IMR-90 (cell line): ENCODE data around the gene HS6ST3. TPM values are rescaled to one million over a fixed set of nuclear protein-coding genes. Genes with fewer than 3 reads are reported as not detected.

Experiments
- ATAC-seq: fragments of 200-7000 bp; cut with Tn5 transposase; 2 replicates; pipeline ENCODE4 v1.9.1; 2020; ENCODE audit warnings: low read depth, mild to moderate bottlenecking, moderate library complexity
- BruUV-seq: library from RNA; stranded (reverse); fragments of 400-500 nt; replicated peaks from 2 replicates; lab custom pipeline; 2021; lab: Mats Ljungman, UMichigan
- CTCF ChIA-PET: fragments of 300-600 bp; formaldehyde crosslinking; extraction: SDS; loops from one replicate; lab custom pipeline; 2021; ENCODE audit warnings: antibody characterized with exemption; lab: Yijun Ruan, JAX
- POLR2A ChIA-PET: fragments of 300-600 bp; sonication (Branson Sonifier 250); formaldehyde crosslinking; loops from one replicate; lab custom pipeline; 2022; ENCODE audit warnings: antibody characterized with exemption; ENCODE audit not compliant: unreplicated experiment; lab: Charles Lee
- DNase-seq: peaks from one replicate; pipeline ENCODE4 v3.0.0; 2013
- H2AFZ ChIP-seq: replicated peaks from 2 replicates; pipeline ENCODE3; 2013; ENCODE audit warnings: low read length, mild to moderate bottlenecking; ENCODE audit not compliant: poor library complexity
- H2AK5ac ChIP-seq: 2 replicates; pipeline ENCODE4 v1.6.1; 2013; ENCODE audit warnings: low read depth, low read length, inconsistent platforms
- H2AK9ac ChIP-seq: replicated peaks from 2 replicates; pipeline ENCODE3; 2013; ENCODE audit warnings: mild to moderate bottlenecking, low read depth, low read length, moderate library complexity; ENCODE audit not compliant: poor library complexity
- H2BK120ac ChIP-seq: 2 replicates; pipeline ENCODE4 v1.6.1; 2013; ENCODE audit warnings: low read depth, low read length, inconsistent platforms
- H2BK15ac ChIP-seq: 3 replicates; pipeline ENCODE4 v1.6.1; 2013; ENCODE audit warnings: low read depth, low read length, inconsistent platforms
- H2BK20ac ChIP-seq: 2 replicates; pipeline ENCODE4 v1.6.1; 2013; ENCODE audit warnings: low read depth, mild to moderate bottlenecking, inconsistent platforms, low read length, moderate library complexity
- H2BK5ac ChIP-seq: 2 replicates; pipeline ENCODE4 v1.6.1; 2013; ENCODE audit warnings: mild to moderate bottlenecking, low read depth, low read length, inconsistent platforms; ENCODE audit not compliant: poor library complexity, severe bottlenecking
- H3K14ac ChIP-seq: replicated peaks from 2 replicates; pipeline ENCODE4 v1.6.1; 2013; ENCODE audit warnings: low read depth, low read length, inconsistent platforms
- H3K18ac ChIP-seq: 2 replicates; pipeline ENCODE4 v1.6.1; 2013; ENCODE audit warnings: low read depth, low read length, control low read depth
- H3K23ac ChIP-seq: 2 replicates; pipeline ENCODE4 v1.6.1; 2013; ENCODE audit warnings: low read depth, low read length, inconsistent platforms
- H3K27ac ChIP-seq: 2 replicates; pipeline ENCODE4 v1.5.1; 2013; ENCODE audit warnings: mild to moderate bottlenecking, control low read depth, low read length; ENCODE audit not compliant: insufficient read depth
- H3K27me3 ChIP-seq: 2 replicates; pipeline ENCODE4 v1.6.1; 2013; ENCODE audit warnings: low read length; ENCODE audit not compliant: control insufficient read depth, insufficient read depth
- H3K36me3 ChIP-seq: 2 replicates; pipeline ENCODE4 v1.6.1; 2013; ENCODE audit warnings: low read length, mixed read lengths; ENCODE audit not compliant: control insufficient read depth, insufficient read depth
- H3K4ac ChIP-seq: 2 replicates; pipeline ENCODE4 v1.6.1; 2013; ENCODE audit warnings: low read depth, low read length, inconsistent platforms
- H3K4me1 ChIP-seq: 2 replicates; pipeline ENCODE4 v1.6.1; 2013; ENCODE audit warnings: low read length, mixed read lengths; ENCODE audit not compliant: control insufficient read depth, insufficient read depth
- H3K4me2 ChIP-seq: 2 replicates; pipeline ENCODE4 v1.6.1; 2013; ENCODE audit warnings: low read depth, mild to moderate bottlenecking, control low read depth, low read length, moderate library complexity
- H3K4me3 ChIP-seq: 2 replicates; pipeline ENCODE4 v1.5.1; 2013; ENCODE audit warnings: low read depth, mild to moderate bottlenecking, control low read depth, low read length, moderate library complexity; ENCODE audit not compliant: insufficient read depth
- H3K56ac ChIP-seq: 2 replicates; pipeline ENCODE4 v1.6.1; 2013; ENCODE audit warnings: low read length, inconsistent platforms; ENCODE audit not compliant: insufficient read depth; ENCODE audit errors: extremely low read depth
- H3K79me1 ChIP-seq, 2 experiments: 2 replicates each; pipeline ENCODE4 v1.6.1; 2013; ENCODE audit warnings: low read length in 2 of 2, inconsistent platforms in 1 of 2, low read depth in 1 of 2
- H3K9ac ChIP-seq: 2 replicates; pipeline ENCODE4 v1.6.1; 2013; ENCODE audit warnings: low read depth, low read length, control low read depth
- H3K9me1 ChIP-seq: 2 replicates; pipeline ENCODE4 v1.6.1; 2013; ENCODE audit warnings: low read length, inconsistent platforms; ENCODE audit not compliant: insufficient read depth
- H3K9me3 ChIP-seq: 2 replicates; pipeline ENCODE4 v1.6.1; 2013; ENCODE audit warnings: low read length; ENCODE audit not compliant: control insufficient read depth, insufficient read depth
- H4K20me1 ChIP-seq: 2 replicates; pipeline ENCODE4 v1.6.1; 2013; ENCODE audit warnings: low read length, inconsistent platforms; ENCODE audit not compliant: insufficient read depth
- H4K5ac ChIP-seq: 2 replicates; pipeline ENCODE4 v1.6.1; 2013; ENCODE audit warnings: mild to moderate bottlenecking, low read depth, low read length, control low read depth
- H4K8ac ChIP-seq, 2 experiments: 2 replicates each; pipeline ENCODE4 v1.6.1; 2013; ENCODE audit warnings: low read depth in 2 of 2, low read length in 2 of 2, control low read depth in 1 of 2, inconsistent platforms in 1 of 2
- H4K91ac ChIP-seq: 2 replicates; pipeline ENCODE4 v1.6.1; 2013; ENCODE audit warnings: low read depth, low read length, inconsistent platforms; ENCODE audit not compliant: insufficient read depth
- BHLHE40 ChIP-seq: fragments of 150-350 bp; IDR thresholded peaks from 2 replicates; pipeline ENCODE4 v1.6.1; 2016; ENCODE audit warnings: mild to moderate bottlenecking, low read depth, low read length
- CEBPB ChIP-seq: IDR thresholded peaks from 2 replicates; pipeline ENCODE4 v1.6.1; 2012; ENCODE audit warnings: low read depth, low read length, improper control_type of control experiment
- CHD1 ChIP-seq: IDR thresholded peaks from 2 replicates; pipeline ENCODE4 v1.6.1; 2012; ENCODE audit warnings: low read depth, low read length, improper control_type of control experiment
- CTCF ChIP-seq: conservative IDR thresholded peaks from 2 replicates; pipeline ENCODE4 v1.5.1; 2012; ENCODE audit warnings: mild to moderate bottlenecking, low read depth, low read length, improper control_type of control experiment
- ELK1 ChIP-seq: fragments of 150-350 bp; IDR thresholded peaks from 2 replicates; pipeline ENCODE4 v1.6.1; 2016; ENCODE audit warnings: low read depth, mild to moderate bottlenecking, low read length, moderate library complexity, borderline replicate concordance
- FOS ChIP-seq: fragments of 150-350 bp; IDR thresholded peaks from 2 replicates; pipeline ENCODE4 v1.6.1; 2016; ENCODE audit warnings: low read depth, low read length
- MAFK ChIP-seq: IDR thresholded peaks from 2 replicates; pipeline ENCODE4 v1.6.1; 2012; ENCODE audit warnings: low read depth, low read length, improper control_type of control experiment
- MAZ ChIP-seq: IDR thresholded peaks from 2 replicates; pipeline ENCODE4 v1.6.1; 2012; ENCODE audit warnings: low read depth, mild to moderate bottlenecking, low read length, improper control_type of control experiment, moderate library complexity, borderline replicate concordance
- MXI1 ChIP-seq: IDR thresholded peaks from 2 replicates; pipeline ENCODE4 v1.6.1; 2012; ENCODE audit warnings: low read depth, mild to moderate bottlenecking, low read length, moderate library complexity, borderline replicate concordance
- NFE2L2 ChIP-seq: fragments of 150-350 bp; IDR thresholded peaks from 2 replicates; pipeline ENCODE4 v1.6.1; 2016; ENCODE audit warnings: low read depth, mild to moderate bottlenecking, low read length
- POLR2A ChIP-seq: IDR thresholded peaks from 2 replicates; pipeline ENCODE4 v1.6.1; 2012; ENCODE audit warnings: mild to moderate bottlenecking, low read depth, low read length
- RAD21 ChIP-seq: IDR thresholded peaks from 2 replicates; pipeline ENCODE4 v1.6.1; 2012; ENCODE audit warnings: low read length, improper control_type of control experiment
- RCOR1 ChIP-seq: IDR thresholded peaks from 2 replicates; pipeline ENCODE4 v1.6.1; 2012; ENCODE audit warnings: mild to moderate bottlenecking, low read length, improper control_type of control experiment; ENCODE audit not compliant: insufficient replicate concordance
- RFX5 ChIP-seq: IDR thresholded peaks from 2 replicates; pipeline ENCODE4 v1.8.0; 2012; ENCODE audit warnings: low read depth, mild to moderate bottlenecking, low read length, moderate library complexity
- SMC3 ChIP-seq: fragments of 150-350 bp; IDR thresholded peaks from 2 replicates; pipeline ENCODE4 v1.6.1; 2016; ENCODE audit warnings: low read depth, mild to moderate bottlenecking, antibody characterized with exemption, low read length, moderate library complexity
- USF2 ChIP-seq: fragments of 150-350 bp; IDR thresholded peaks from 2 replicates; pipeline ENCODE4 v1.6.1; 2017; ENCODE audit warnings: mild to moderate bottlenecking, antibody characterized with exemption, low read length, low read depth
- WGBS, 2 experiments: methylation state at CpG; one replicate each; pipeline versions ENCODE4 v1.1.5 to v1.1.7; 2013; ENCODE audit warnings: missing lambda C conversion rate in 2 of 2; ENCODE audit not compliant: insufficient read length in 1 of 2; ENCODE audit errors: extremely low coverage in 2 of 2; 5-methylcytosine and 5-hydroxymethylcytosine counted together
- dilution Hi-C: fragments of 300-500 bp; cut with HindIII; formaldehyde crosslinking; loops from one replicate; pipeline ENCODE4 v1.14.3; 2018; ENCODE audit warnings: low sequenced_read_pairs; ENCODE audit not compliant: unreplicated experiment
- in situ Hi-C: fragments of 300-500 bp; cut with MboI; formaldehyde crosslinking; loops from 3 replicates; pipeline ENCODE4 v1.14.3; 2019; ENCODE audit warnings: low sequenced_read_pairs, inconsistent platforms, mixed read lengths
- intact Hi-C: fragments of 100-400 bp; cut with micrococcal nuclease; formaldehyde crosslinking; loops from 2 replicates; pipeline ENCODE4 v1.10.0; 2022
- polyA plus RNA-seq, 3 experiments: library from polyadenylated mRNA; depleted of rRNA; stranded (reverse); fragments of >200 nt; gene quantifications; 2 replicates each; pipeline ENCODE4 v1.2.3, GENCODE V29; 2012; ENCODE audit warnings: low replicate concordance in 1 of 3
- total RNA-seq: library from RNA; depleted of rRNA; stranded (reverse); fragments of >200 nt; gene quantifications from 2 replicates; pipeline ENCODE4 v1.2.3, GENCODE V29; 2012

The HS6ST3 gene
- total and polyA plus RNA-seq, 2 of the 4 experiments (the other 2 are of a cell fraction) = not detected

GRCh38 chr13:96542986-96543385 lies 453.1 kb downstream of the HS6ST3 start:
- H2BK5ac ChIP-seq = no peak overlapping the region
- no peak overlapping the region for H2AFZ ChIP-seq
- ChIA-PET POLR2A (no interaction called here), CTCF (no interaction called here)
- no peaks in the 10 kb centered on the region for H3K9me1 ChIP-seq
- H3K36me3 ChIP-seq = no peaks in the 10 kb centered on the region
- no peak overlapping the region for H2AK9ac ChIP-seq
- intact Hi-C loops (no loop called here), in situ Hi-C loops (no loop called here), dilution Hi-C loops (no loop called here)
- H4K20me1 ChIP-seq = no peaks in the 10 kb centered on the region
- H3K18ac ChIP-seq = no peak overlapping the region
- no peaks in the 10 kb centered on the region for H3K79me1 ChIP-seq
- no peak for TF ChIP-seq BHLHE40
- TF ChIP-seq RCOR1 = no peak
- no peak for TF ChIP-seq MXI1
- TF ChIP-seq CEBPB = no peak
- no peak for TF ChIP-seq MAFK
- no peak for TF ChIP-seq FOS
- no peak for TF ChIP-seq RFX5
- TF ChIP-seq ELK1 = no peak
- no peak for TF ChIP-seq CHD1
- no peak for TF ChIP-seq POLR2A
- no peak for TF ChIP-seq NFE2L2
- TF ChIP-seq USF2 = no peak
- TF ChIP-seq MAZ = no peak
- no peak for TF ChIP-seq SMC3
- TF ChIP-seq RAD21 = no peak
- TF ChIP-seq CTCF = no peak
- H3K4me1 ChIP-seq = no peaks in the 10 kb centered on the region
- H4K5ac ChIP-seq = no peak overlapping the region
- no peak overlapping the region for H4K91ac ChIP-seq
- no peak overlapping the region for H2BK20ac ChIP-seq
- H3K4me2 ChIP-seq = no peak overlapping the region
- DNase-seq (no peak), ATAC-seq (no peak)
- H2BK15ac ChIP-seq = no peak overlapping the region
- no peak overlapping the region for H3K14ac ChIP-seq
- no TSS peak for BruUV-seq
- no peak overlapping the region for H3K27ac ChIP-seq
- no peak overlapping the region for H3K4me3 ChIP-seq
- H2BK120ac ChIP-seq = no peak overlapping the region
- no peak overlapping the region for H4K8ac ChIP-seq
- no peak overlapping the region for H2AK5ac ChIP-seq
- H3K9me3 ChIP-seq = peaks cover 7% of the 10 kb centered on the region; the same call in 1 of the 2 replicates
- H3K56ac ChIP-seq = no peak overlapping the region
- no peak overlapping the region for H3K9ac ChIP-seq
- H3K27me3 ChIP-seq = no peaks in the 10 kb centered on the region
- H3K4ac ChIP-seq = no peak overlapping the region
- no peak overlapping the region for H3K23ac ChIP-seq
- no CpG with 5 or more reads among the region's 2 CpGs for WGBS, 2 experiments
